Lower leg skin (tissue), 4 donors: ENCODE results near the gene STX8. TPM values are rescaled to one million over a fixed set of nuclear protein-coding genes. Genes with fewer than 3 reads are reported as not detected.

ENCODE experiments used
- DNase-seq, 2 donors: peaks; one replicate each; pipeline ENCODE4 v3.0.0-alpha.2; 2019; ENCODE audit warnings: low spot score in 2 of 2
- H3K4me3 ChIP-seq: fragments of 200-600 bp; sonication (generic); 2 replicates; pipeline ENCODE4 v1.5.1; 2017; ENCODE audit warnings: mild to moderate bottlenecking, low read depth; ENCODE audit not compliant: poor library complexity, severe bottlenecking
- POLR2A ChIP-seq, 2 donors: fragments of 450-650 bp; IDR thresholded peaks; one replicate each; pipeline ENCODE4 v1.6.1; 2016 to 2017; ENCODE audit warnings: antibody characterized with exemption in 2 of 2, mild to moderate bottlenecking in 1 of 2, moderate library complexity in 1 of 2
- WGBS, 2 donors: methylation state at CpG; one replicate each; pipeline ENCODE4 v1.1.5; 2018; 5-methylcytosine and 5-hydroxymethylcytosine counted together
- intact Hi-C: fragments of 100-400 bp; cut with DNase I; formaldehyde crosslinking; loops from one replicate; pipeline ENCODE4 v1.15.0; 2023; ENCODE audit warnings: low total_unique reads
- total RNA-seq, 4 donors: library from RNA; depleted of rRNA; stranded (reverse); fragments of >200 nt; gene quantifications; one replicate each; pipeline ENCODE4 v1.1.0, GENCODE V29; 2016
- TF ChIP-seq, protein P1 (sequence below), 3 donors: fragments of 450-650 bp; IDR thresholded peaks; one replicate each; pipeline ENCODE4 v1.5.1; 2016; ENCODE audit warnings: antibody characterized with exemption in 3 of 3, mild to moderate bottlenecking in 3 of 3, moderate library complexity in 2 of 3

STX8 gene
- total RNA-seq, 4 donors from 2014 or later = 32.1 to 56.4 (median 45.1) TPM

DNA sequence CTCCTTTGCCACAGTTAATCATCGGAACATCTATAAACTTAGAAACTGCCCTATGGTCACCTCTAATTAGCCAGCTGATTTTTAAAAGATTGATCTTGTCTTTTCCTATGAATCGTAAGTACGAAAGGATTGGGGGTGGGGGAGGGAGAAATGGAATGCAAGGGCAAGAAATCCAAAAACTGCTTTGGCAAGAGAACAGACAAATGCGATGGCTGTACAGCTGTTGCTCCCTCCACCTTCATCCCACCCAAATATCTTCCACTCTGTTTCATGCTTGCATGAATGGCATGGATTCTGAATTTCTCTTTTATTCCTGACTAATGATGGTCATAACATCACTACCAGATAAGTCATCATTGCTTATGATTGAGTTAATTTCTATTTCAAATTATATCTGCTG is 165.7 kb downstream of the STX8 start:
- intact Hi-C loops = no loop called here
- no peak overlapping the region for H3K4me3 ChIP-seq
- 12 to 17% methylated on average over 4 of the region's 4 CpGs for WGBS, 2 donors
- DNase-seq = no peak
- no peak for TF ChIP-seq POLR2A (IDR thresholded peaks at IDR 0.05)
- TF ChIP-seq, protein P1, sequence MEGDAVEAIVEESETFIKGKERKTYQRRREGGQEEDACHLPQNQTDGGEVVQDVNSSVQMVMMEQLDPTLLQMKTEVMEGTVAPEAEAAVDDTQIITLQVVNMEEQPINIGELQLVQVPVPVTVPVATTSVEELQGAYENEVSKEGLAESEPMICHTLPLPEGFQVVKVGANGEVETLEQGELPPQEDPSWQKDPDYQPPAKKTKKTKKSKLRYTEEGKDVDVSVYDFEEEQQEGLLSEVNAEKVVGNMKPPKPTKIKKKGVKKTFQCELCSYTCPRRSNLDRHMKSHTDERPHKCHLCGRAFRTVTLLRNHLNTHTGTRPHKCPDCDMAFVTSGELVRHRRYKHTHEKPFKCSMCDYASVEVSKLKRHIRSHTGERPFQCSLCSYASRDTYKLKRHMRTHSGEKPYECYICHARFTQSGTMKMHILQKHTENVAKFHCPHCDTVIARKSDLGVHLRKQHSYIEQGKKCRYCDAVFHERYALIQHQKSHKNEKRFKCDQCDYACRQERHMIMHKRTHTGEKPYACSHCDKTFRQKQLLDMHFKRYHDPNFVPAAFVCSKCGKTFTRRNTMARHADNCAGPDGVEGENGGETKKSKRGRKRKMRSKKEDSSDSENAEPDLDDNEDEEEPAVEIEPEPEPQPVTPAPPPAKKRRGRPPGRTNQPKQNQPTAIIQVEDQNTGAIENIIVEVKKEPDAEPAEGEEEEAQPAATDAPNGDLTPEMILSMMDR (IDR thresholded peaks at IDR 0.05) = no peak

DNA sequence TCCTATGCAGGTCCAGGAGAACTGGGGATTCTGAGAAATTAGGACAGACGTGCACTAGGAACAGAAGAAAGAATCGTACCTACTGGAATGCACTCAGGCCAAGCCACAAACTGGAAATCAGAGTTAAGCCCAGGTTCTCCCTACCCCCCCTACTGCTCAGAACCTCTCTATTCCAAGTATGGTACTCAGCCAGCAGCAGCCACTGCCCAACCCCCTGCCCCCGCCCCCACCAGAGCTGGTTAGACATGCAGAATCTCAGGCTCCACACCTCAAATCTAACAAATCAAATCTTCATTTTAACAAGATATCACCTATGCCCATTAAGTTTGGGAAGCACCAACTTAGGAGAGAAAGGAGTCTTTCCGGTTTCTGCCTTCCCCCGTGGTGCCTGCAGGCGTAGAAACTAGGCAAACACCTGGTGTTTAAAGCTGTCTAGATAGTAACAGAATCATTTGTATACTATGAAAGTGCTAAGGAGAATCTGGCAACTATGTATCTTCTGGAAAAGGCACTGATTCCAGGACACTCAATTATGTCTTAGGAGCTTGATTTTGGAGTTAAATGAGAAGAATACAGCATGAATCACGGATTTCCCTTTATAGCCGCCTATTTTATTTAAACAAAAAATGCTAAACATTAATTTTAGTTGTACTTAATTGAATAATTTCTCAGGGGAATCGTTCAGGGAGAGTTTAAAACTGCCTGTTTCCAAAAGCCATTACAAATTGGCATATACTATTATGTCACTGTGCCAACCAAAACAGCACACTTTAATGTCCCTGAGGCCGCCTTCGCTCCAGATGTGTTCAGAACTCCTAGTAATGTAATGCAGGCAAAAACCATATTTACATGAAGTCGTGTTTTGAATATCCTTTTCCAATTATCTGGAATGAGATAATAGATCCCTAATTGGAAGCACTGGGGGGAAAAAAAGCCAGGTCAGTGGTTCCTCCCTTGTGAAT is 166.5 kb downstream of the STX8 start:
- TF ChIP-seq, protein P1 (IDR thresholded peaks at IDR 0.05) = no peak
- no peak for TF ChIP-seq POLR2A (IDR thresholded peaks at IDR 0.05)
- DNase-seq = no peak
- intact Hi-C loops = no loop called here
- WGBS, 2 donors = 26 to 29% methylated on average over 12 of the region's 12 CpGs
- H3K4me3 ChIP-seq = no peak overlapping the region

- no peak for DNase-seq
- no peak overlapping the region for H3K4me3 ChIP-seq
- TF ChIP-seq POLR2A (IDR thresholded peaks at IDR 0.05) = no peak
- TF ChIP-seq, protein P1 (IDR thresholded peaks at IDR 0.05) = no peak
- WGBS, 2 donors = 39 to 53% methylated on average over 1 of the region's 1 CpG
- intact Hi-C loops = no loop called here
Observed at GRCh38 chr17:9408381-9408780, 167.2 kb downstream of the STX8 start.

DNA sequence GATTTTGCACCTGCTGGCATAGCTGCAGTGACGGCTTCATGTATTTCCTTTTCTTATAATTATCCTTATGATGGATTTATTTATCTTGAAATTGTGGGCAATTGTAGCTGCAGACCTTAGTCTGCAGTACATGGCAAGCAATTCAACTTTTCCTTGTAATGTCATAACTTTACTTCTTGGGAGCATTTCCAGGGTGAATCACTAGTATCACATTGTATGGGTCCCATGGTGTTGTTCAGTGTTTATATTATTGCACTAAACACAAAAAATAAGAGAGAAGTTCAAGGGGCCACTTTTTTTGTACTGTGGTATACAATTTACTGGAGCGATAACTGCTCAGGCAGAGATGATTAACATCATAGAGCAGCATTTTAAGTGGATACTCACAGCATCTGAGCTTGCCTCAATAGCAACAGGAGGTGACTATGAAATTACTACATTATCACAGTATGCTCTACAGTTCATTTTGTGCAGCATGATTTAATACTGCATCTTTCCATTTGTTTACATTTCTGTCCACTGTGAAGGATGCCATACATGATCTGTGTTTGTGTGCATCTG is 169.5 kb downstream of the STX8 start:
- intact Hi-C loops = no loop called here
- WGBS, 2 donors = 95 to 100% methylated on average over 2 of the region's 2 CpGs
- TF ChIP-seq POLR2A (IDR thresholded peaks at IDR 0.05) = no peak
- TF ChIP-seq, protein P1 (IDR thresholded peaks at IDR 0.05) = no peak
- H3K4me3 ChIP-seq = no peak overlapping the region
- no peak for DNase-seq

- intact Hi-C loops = no loop called here
- WGBS, 2 donors = 96% methylated on average over 4 of the region's 4 CpGs
- no peak overlapping the region for H3K4me3 ChIP-seq
- DNase-seq = no peak
- TF ChIP-seq POLR2A (IDR thresholded peaks at IDR 0.05) = no peak
- TF ChIP-seq, protein P1 (IDR thresholded peaks at IDR 0.05) = no peak
Observed at GRCh38 chr17:9403257-9403656, 172.4 kb downstream of the STX8 start.
